Stromal cell of bone marrow (primary cell): ENCODE results near the gene HORMAD2.
"Not testable (repeated sequence)": the region's sequence is repeated elsewhere in the genome, so short reads cannot be mapped to it uniquely, and the experiment has no call there.

Experiments
- DNase-seq: peaks from one replicate; pipeline ENCODE4 v3.0.0-alpha.2; 2012; ENCODE audit warnings: low read depth

Gene HORMAD2

DNA sequence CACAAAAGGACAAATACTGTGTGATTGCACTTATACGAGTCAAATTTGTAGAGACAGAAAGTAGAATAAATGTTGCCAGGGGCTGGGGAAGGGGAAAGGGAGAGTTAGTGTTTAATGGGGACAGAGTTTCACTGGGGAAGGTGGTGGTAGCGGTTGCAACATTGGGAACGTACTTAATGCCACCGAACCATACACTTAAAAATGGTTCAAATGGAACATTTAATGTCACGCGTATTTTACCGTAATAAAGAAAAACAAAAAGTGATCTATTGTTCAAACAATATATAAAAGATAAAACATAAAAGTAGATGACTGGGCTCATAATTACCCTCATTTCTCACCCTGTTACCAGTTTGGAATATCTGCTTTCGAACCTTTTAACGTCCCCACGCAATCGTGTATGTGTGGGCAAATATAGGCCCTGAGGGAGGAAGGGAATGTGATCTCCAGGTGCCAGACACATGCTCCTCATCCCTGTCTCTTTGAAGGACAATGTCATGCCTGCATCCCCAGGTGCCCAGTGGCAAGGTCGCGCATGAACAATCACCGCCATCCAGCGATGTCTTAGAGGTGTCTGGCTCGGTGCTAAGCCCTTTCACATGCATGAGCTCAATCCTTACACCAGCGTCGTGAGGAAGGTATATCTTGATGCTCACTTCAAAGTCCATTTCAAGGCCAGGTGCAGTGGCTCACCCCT is 131.0 kb downstream of the HORMAD2 start:
- no peak for DNase-seq

DNA sequence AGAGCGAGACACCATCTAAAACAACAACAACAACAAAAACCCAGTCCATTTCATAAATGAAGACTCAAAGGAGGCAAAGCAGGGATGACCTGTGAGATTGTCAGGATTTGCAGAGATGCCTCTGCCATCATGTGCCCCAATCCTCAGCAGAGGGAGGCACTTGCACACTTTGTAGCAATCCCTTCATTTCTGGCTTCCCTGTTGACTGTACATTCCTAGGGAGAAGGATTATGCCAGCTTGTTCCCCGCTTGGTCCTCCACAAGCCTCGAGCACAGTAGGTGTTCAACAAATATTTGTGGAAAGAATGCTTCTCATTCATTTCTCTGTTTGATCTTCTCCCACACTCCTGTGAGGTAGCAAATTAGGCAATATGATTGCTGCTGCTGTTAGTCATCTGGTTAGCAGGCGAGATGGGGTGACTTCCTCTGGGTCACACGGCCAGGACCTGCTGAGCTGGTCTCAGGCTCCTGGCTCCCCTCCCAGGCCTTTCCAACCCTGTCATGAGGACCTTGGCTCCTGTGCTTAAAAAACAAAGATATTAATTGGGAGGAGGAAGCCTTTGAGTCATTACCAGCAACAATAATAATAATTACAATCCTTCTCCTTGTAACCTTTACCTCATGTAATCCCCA is 132.2 kb downstream of the HORMAD2 start:
- DNase-seq, result peak; percentile 91

DNA sequence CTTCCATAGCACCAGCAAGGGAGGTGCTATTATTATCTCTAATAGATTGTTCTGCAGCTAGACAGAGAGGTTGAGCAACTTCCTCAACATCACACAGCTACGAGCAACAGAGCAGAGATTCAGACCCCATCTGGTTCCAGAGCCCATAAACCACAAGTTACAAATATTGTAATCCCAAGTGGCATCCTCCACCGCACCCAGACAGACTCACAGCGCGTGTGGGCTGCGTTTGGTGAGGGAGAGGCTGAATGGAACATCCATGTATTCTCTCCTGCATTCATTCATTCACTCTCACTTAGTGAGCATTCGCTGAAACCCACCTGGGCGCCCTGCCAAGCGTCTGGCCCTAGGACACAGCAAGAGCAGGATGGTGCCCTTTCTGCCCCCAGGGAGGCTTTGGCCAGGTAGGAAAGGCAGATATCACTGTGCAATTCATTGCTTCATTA is 132.8 kb downstream of the HORMAD2 start:
- DNase-seq, result peak; percentile 63

DNA sequence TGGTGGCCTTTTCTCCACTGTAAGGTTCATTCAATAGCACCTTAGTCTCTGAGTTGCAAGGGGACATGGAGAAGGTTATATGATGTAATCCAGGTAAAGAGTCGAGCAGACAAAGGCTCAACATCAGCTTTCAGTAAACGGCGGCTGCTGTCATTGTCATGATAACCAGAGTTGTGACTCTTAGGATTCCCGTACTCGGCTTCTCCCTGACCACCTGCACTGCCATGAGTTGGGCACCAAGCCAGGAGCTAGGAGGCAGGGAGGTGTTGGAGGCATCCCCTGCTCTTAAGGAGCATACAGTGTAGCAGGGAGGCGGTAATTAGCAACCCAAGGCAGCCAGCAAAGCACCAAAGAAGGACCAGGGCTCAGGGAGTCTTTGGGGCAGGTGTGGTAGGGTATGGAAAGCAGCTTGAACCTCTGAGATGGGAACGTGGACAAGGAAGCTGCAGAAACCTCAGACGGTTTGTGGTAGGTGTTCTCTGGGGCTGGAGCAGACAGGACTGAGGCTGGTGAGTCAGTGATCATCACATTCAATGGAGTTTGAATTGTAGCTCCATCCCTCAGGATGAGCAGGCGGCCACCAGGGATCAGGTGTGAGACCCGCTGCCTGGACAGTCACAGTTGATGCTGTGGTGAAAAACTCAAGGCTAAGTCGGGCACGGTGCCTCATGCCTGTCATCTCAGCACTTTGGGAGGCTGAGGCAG is 134.6 kb downstream of the HORMAD2 start:
- no peak for DNase-seq

DNA sequence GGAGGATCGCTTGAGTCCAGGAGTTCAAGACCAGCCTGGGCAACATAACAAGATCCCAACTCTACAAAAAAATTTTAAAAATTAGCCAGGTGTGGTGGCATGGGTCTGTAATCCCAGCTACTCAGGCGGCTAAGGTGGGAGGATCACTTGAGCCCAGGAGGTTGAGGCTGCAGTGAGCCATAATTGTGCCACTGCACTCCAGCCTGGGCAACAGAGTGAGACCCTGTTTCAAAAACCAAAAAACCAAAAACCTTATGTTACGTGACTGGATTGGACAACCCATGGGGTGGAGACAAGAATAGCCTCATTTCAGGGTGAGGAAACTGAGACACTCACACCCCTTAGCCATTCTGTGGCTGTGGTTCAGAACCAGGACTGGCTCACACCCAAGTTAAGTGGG is 136.0 kb downstream of the HORMAD2 start:
- DNase-seq, result not testable (repeated sequence)

DNA sequence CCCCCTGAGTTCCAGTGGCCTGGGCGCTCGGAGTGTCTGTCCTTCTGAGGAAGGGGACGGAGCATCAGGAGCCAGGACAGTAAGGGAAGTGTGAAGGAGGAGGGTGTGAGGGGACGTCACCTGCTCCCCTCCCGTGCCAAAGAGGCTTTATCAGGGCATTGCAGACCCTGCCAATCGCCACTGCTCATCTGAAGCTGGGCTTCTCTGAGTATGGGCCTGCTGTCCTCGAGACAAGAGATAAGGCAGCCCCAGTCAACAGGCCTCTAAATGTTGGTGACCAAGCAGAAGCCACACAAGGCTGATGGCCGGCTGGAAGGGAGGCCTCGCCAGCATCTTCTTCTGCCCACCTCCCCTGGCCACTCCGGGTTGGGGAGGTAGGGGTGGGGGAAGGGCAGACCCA is 136.4 kb downstream of the HORMAD2 start:
- no peak for DNase-seq

DNA sequence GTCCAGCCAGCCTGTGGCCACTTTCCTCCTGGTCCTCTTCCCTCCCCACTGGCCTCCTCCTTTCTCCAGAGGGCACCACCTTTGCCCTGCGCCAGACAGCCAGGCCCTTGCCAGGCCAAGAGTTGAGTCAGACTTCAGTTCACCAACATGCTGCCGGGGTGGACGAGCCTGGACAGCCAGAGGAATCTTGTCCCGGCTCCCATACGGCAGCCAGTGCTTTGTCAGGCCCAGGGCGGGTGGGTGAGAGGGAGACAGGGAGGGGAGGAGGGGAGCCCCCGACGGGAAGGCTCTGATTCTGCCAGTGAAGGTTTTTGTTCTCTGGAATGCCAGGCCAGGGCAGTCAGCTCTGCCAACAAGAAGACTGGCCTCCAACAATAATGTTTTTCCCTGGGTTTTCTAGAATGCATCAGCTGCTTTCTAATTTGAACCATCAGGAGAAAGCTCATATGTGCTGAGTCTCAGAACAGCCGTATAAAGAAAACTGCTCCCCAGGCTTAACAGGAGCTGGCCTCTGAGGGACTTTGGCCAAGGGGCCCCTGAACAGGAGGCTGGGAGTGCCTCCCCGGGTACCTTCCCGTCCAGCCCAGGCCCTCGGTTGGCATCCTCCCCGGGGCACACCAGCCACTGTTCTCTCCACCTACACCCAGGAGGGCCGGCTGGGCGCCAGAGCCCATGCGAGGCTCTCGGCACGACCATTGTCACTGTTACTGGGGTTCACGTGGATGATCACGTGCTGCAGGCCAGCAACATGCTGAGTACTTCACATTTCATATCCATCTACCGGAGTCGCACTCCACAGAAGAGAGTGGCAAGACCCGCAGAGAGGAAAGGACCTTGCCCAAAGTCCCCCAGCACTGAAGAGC is 137.7 kb downstream of the HORMAD2 start:
- peak; percentile 57 for DNase-seq

DNA sequence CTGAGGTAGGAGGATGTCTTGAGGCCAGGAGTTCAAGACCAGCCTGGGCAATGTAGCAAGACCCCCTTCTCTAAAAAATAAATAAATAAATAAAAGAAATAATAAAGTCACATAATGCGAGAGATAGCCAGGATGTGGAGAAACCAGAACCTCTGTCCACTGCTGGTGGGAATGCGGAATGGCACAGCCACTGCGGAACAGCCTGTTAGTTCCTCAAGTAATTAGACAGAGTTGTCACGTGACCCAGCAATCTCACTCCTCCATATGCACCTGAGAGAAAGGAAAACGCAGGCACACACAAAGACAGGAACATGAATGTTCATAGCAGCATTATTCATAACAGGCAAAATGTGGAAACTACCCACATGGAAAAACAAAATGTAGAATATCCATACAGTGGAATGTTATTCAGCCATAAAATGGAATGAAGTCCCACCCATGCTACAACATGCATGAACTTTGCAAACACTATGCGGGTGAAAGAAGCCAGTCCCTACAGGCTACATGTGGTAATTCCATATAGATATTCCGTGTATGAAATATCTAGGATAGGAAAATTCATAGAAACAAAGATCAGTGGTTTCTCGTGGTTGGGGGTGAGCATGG is 138.9 kb downstream of the HORMAD2 start:
- no peak for DNase-seq

DNA sequence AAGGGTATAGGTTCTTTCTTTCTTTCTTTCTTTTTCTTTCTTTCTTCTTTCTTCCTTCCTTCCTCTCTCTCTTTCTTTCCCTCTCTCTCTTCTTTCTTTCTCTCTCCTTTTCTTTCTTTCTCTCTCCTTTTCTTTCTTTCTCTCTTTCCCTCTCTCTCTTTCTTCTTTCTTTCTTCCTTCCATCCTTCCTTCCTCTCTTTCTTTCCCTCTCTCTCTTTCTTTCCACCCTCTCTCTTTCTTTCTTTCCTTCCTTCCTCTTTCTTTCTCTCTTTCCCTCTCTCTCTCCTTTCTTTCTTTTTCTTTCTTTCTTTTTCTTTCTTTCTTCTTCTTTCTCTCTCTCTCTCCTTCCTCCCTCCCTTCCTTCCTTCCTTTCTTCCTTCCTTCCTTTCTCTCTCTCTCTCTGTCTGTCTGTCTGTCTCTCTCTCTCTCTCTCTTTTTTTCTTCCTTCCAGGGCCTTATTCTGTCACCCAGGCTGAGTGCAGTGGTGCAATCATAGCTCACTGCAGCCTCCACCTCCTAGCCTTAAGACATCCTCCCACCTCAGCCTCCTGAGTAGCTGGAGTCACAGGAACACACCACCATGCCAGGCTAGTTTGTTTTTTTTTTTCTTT is 139.5 kb downstream of the HORMAD2 start:
- DNase-seq, result no peak

DNA sequence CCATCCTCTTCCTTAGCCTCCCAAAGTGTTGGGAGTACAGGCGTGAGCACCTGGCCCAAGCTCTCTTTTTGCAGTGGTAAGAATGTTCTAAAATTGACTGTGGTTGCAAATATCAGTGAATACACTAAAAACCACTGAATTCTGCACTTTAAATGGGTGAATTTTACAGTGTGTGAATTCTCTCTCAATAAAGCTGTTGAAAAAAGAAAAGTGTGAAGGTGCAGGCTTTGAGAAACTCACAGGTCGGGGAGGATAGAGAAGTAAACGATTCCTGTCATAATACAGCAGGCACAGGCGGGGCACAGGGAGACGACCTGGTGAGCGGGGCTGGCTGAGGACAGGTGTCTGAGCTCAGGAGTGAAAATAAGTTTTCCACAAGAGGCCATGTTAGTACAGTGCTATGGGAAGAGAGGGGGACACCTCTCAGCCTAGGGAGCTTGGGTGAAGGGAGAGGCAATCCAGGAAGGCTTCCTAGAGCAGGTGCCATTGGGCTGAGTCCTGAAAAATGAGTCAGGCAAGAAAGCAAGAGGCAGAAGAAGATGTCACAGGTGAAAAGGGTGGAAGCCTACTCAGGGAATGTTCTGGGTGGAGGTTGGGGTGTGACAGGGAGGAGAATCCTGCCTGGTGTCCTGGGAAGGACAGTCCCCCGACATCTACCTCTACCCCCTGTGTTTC is 140.2 kb downstream of the HORMAD2 start:
- DNase-seq, result no peak

DNA sequence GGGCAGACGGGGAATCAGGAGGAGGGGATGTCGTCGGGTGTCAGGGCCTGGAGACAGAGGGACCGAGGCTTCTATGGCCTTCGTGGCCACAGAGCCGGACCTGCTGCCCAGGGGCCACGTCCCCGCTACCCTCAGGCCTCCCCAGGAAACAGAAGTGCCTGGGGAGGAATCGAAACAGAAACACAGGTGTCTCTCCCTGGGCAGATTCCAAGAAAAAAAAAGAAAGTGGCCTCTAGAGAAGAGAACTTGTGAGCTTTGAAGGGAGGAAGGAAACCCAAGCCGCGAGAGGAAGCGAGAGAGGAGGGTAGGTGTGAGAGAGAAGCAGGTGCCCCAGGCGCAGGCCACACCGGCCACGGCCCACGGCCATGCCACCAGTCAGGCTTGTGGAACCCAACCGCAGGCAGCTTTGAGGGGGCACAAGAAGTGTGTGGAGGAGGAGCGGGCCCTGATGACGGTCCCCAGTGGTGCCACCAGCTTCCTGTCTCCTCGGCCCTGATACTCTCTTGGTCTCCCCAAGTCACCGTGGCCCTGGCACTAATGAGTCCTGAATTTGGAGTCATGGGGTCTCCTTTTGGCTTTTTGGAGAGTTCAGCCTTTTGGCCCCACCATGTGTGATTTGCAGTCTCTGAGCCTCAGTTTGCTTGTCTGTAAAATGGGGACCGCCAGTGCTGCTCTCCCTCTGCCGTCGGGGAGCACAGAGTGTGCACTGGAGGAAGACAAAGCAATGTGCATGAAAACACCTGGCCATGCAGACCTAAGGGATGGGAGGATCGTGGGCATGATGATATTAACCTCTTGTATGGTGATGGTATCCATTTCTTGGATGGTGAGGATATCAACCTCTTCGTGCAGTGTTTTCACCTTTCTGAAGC is 141.1 kb downstream of the HORMAD2 start:
- no peak for DNase-seq

DNA sequence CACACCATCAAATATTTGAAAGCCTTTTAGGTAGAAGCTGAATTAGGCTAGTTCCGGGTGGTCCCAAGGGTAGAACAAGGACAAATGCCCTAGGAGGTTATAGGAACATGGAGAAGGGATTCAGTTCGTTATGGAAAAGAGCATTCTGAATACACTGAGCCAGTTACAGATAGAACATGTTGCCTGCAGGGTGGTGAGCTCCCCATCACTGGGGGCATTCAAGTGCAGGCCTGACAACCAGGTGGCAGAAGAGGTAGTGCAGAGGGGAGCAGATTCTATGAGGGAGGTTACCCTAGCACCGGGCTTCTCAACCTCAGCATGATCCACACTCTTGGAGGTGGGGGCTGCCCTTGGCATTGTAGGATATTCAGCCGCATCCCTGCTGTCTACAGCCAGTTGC is 142.1 kb downstream of the HORMAD2 start:
- no peak for DNase-seq

DNA sequence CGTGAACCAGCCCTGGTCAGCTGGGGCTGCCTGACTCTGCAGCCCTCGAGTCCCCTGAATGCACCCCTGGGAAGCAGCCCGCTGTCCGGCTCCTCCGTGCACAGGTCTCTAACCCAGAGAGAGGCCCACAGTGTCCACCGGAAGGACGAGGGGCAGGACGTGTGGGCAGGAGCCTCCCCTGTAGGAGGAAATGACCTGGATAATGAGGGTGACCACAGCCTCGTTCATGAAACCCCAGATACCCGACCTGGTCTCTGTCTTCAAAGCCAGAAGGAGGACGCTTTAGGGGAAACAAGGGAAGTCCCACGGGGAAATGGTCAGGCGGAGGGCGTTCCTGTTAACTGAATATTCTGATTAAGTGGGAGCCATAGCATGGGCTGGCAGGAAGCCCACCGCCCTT is 143.0 kb downstream of the HORMAD2 start:
- no peak for DNase-seq

DNA sequence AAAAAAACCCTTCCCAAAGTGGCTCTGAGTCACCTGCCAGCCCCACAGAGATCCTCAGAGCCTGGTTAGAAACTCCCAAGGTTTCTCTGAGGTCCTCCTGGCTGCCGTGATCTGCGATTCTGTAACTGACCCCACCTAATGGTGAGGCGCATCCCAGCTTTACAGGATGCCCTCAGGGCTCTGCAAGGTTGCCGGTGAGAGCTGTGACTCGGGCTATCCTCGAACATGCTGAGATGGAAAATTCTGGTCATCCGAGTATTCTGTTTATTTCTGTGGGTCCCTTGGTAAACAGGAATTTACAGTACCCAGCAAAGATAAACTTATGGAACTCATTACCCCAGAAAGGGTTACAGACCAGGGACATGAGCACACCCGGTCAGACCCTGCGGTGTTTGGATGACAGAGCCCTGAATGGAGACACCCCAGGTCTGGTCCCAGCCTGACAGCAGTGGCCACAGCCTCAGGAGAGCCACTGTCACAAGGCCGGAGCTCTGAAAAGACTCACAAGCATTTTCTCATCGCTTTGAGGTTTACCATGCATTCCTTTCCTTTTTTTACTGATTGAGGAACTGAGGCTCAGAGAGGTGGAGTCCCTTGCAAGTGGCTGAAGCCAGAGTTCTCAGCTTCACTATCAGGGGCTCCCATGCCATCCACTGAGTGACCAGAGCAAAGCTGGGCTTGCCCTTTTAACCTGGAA is 144.0 kb downstream of the HORMAD2 start:
- no peak for DNase-seq

DNA sequence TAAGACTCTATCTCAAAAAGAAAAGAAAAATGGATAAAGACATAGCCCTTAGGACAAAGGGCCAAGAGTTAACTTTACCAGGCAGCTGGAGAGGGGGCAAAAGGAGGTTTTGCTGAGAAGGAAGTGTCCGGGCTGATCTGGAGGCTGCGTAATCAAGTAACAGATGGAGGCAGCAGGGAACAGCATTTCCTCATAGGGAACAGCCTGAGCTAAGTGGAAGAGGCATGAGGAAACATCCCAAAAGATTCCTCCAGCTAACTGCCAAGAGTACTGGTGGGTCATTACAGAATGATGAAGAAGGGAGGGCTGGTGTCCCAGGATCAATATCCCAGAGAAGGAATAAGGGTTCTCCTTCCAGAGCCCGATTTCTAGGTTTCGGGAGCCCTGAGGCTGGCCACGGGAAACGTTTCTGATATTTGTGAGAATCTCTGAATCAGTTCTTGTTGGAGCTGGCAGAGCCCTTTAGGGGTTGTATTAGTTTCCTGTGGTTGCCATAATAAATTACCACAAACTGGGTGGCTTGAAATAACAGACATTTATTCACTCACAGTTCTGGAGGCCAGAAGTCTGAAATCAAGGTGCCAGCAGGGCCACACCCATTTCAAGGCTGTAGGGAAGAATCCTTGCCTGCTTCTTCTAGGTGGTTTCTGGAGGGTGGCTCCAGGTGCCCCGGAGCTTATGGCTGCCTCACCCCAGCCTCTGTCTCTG is 145.1 kb downstream of the HORMAD2 start:
- no peak for DNase-seq

DNA sequence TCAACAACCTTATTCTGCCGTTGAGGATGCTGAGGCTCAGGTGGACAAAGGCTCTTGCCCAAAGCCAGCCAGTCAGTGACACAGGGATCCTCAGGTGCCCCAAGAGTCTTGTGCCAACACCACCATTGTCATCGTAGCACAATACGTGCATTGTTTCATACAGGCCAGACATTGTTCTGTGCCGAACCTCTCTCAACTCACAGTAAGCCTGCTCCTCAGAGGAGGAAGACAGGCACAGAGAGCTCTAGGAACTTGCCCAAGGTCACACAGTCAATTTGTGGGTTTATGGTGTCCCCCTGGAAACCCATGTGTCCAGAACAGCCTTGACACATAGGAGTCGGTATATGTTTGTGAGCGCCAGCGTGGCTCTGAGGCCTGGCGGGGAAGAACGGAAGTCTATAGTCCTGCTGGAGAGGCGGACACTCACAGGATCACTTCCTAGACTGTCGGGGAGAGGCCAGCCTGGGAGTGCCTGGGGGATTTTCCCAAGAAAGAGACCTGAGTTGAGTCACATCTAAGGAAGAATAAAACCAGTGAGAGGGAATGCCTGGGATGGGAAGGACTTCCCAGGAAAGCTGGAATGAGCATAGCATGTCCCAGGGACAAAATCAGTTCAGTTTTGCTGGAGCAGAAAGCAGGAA is 146.0 kb downstream of the HORMAD2 start:
- no peak for DNase-seq
